ENCODE data around the gene GDF15.
A peak's percentile ranks its signal among the peaks of the same experiment; 100 is the strongest.
"Not testable (repeated sequence)": the region's sequence is repeated elsewhere in the genome, so short reads cannot be mapped to it uniquely, and the experiment has no call there.

GDF15 gene, protein sequence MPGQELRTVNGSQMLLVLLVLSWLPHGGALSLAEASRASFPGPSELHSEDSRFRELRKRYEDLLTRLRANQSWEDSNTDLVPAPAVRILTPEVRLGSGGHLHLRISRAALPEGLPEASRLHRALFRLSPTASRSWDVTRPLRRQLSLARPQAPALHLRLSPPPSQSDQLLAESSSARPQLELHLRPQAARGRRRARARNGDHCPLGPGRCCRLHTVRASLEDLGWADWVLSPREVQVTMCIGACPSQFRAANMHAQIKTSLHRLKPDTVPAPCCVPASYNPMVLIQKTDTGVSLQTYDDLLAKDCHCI

DNA sequence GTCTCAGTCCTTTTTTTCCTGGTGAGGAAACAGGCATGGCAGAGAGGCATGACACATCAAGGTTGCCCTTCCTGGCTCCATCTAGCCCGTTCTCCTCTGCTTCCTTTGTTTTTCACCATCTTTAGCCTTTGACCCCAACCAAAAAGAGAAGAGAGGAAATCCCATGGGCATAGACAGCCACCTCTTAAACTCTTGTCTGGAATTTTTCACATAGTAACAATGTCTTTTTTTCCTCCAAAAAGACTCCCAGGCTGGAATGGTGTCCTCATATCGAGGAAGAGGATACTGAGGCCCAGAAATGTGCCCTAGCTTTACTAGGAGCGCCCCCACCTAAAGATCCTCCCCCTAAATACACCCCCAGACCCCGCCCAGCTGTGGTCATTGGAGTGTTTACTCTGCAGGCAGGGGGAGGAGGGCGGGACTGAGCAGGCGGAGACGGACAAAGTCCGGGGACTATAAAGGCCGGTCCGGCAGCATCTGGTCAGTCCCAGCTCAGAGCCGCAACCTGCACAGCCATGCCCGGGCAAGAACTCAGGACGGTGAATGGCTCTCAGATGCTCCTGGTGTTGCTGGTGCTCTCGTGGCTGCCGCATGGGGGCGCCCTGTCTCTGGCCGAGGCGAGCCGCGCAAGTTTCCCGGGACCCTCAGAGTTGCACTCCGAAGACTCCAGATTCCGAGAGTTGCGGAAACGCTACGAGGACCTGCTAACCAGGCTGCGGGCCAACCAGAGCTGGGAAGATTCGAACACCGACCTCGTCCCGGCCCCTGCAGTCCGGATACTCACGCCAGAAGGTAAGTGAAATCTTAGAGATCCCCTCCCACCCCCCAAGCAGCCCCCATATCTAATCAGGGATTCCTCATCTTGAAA lies at the start of gene GDF15:
Gene GDF15, plus strand, starts transcription at position 484 of the 868 bp plus-strand sequence. Its CDS starts 32 bp downstream, at position 516.
- DNase-seq = no peak

DNA sequence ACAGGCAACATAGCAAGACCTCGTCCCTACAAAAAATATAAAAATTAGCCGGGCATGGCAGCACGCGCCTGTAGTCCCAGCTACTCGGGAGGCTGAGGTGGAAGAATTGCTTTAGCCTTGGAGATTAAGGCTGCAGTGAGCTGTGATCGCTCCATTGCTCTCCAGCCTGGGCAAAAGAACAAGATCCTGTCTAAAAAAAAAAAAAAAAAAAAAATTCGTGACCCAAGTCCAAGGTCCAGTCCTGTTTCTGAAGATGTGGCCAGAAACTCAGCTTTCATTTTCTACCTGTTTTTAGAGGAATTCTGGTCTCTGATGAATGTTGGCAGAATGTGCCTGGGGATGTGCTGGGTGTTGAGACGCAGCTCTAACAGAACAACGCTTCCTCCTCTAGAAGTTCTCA lies 47.4 kb upstream of the GDF15 start:
- DNase-seq = no peak

GRCh38 chr19:18339723-18340122 lies 46.2 kb upstream of the GDF15 start:
- DNase-seq = no peak

- DNase-seq = peak; percentile 49
Measured at GRCh38 chr19:18340190-18340989, 45.6 kb upstream of the GDF15 start, which contains the start of gene PGPEP1. PGPEP1 (plus strand) TSS chr19:18340598; CDS start chr19:18340682, 84 bp downstream.

- peak; percentile 60 for DNase-seq
Measured at GRCh38 chr19:18340990-18341868, 44.7 kb upstream of the GDF15 start.

DNA sequence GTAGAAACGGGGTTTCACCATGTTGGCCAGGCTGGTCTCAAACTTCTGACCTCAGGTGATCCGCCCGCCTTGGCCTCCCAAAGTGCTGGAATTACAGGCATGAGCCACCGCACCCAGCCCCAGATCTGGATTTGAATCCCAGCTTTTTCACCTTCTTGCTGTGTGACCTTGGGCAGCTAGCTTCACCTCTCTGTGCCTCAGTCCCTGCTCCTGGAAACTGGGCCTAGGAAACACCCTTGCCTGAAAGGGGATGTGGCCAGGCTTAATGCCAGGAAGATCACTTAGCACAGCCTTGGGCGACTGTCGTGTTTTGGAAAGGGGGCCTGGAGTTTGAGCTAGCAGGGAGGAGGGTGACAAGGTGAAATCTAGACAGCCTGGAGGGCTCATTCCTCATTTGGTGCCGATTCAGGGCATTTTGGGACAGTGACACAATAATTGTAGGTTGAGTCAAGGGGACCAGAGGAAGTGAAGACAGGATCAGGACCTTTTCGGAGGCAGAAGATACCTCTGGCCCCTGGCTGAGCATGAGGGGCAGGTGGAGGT lies 43.8 kb upstream of the GDF15 start:
- no peak for DNase-seq

DNA sequence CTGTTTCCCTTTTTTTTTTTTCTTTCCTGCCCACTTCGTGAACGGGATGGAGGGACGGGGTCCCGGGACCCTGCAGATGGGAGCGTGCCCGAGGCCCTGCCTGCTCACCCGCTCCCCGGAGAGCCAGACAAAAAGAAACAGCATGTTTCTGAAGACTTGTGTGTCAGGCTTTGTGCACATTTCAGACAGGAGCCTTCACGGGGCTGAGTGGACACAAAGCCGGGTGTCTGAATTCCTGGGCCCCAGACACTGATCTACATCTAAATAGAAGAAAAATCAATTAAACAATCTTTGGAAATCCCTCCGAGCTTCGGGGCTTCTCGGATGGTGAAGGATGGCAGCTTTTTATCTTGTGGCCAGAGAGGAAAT lies 41.4 kb upstream of the GDF15 start:
- no peak for DNase-seq

- DNase-seq = no peak
Measured at GRCh38 chr19:18345296-18345695, 40.7 kb upstream of the GDF15 start.

DNA sequence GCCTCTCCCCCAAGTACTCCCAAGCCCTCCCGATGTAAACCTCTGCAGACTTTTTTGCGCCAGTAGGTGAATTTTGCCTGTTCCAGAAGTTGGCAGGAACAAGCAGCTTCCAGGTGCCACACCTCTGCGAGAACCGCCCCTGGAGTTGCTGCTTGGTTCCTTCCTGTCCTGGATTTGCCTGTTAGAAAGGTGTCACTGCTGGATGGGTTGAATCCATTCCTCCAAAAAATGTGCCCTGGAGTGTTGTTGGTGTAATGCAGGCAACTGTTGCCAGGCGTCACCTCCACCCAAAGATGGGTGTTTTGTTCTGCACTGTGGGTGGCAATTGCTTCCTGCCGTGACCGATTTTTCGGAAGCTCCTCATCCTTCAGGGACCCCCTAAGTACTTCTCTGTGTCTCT lies 39.9 kb upstream of the GDF15 start:
- no peak for DNase-seq

DNA sequence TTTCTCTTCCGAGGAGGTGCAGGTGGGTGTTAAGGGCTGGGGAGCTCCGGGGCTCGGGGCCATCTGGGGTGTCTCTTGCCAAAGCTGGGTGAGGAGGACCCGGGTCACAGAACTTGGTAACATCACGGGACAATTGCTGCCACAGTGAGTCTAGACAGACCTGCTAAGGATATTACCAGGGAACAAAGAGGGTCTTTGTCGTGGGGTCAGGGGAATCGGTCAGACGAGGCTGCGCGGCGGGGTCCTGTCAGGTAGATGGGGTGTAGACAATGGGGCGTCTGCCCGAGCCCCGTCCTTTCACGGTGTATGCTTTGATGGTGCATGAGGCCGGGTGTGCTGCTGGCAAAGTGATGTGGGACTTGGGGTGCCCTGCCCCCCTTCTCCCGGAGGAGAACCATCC lies 37.8 kb upstream of the GDF15 start:
- no peak for DNase-seq

GRCh38 chr19:18348818-18349339 lies 37.1 kb upstream of the GDF15 start:
- DNase-seq = not testable (repeated sequence)

DNA sequence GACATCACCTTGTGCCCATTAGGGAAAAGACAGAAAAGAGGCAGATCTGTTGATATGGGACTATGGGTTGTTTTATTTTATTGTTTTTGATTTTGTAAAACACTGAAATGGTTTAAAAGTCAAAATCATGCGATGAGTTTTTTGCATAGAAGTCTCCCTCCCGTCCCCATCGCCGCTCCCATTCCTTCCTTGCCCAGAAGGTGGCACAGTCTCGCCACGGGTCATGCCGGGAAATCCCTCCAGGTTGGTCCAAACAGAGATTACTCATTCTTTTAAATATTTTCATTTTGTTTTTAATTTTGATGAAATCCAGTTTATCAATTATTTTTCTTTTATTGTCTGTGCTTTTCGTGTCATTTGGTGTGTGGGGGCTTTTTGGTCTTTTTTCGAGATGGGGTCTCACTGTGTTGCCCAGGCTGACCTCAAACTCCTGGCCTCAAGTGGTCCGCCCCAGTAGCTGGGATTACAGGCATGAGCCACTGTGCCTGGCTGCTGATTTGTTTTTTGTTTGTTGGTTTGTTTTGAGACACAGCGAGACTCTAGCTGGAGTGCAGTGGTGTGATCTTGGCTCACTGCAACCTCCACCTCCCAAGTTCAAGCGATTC lies 36.3 kb upstream of the GDF15 start:
- DNase-seq = no peak

DNA sequence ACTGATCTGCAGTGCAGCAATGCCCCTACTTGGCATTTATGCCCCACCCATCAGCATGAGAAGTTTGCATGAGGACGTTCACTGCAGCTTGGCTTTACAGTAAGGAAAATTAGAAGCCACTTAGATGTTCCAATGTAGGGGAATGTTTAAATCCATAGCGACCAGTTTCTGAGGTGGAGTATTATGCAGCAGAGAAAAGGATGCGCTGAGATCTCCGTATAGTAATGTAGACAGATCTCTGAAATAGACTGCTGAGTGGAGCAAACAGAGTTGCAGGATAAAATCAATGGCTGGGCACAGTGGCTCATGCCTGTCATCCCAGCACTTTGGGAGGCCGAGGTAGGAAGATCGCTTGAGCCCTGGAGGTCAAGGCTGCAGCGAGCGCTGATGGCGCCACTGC lies 35.5 kb upstream of the GDF15 start:
- DNase-seq = no peak

- no peak for DNase-seq
Measured at GRCh38 chr19:18351544-18351943, 34.4 kb upstream of the GDF15 start.

DNA sequence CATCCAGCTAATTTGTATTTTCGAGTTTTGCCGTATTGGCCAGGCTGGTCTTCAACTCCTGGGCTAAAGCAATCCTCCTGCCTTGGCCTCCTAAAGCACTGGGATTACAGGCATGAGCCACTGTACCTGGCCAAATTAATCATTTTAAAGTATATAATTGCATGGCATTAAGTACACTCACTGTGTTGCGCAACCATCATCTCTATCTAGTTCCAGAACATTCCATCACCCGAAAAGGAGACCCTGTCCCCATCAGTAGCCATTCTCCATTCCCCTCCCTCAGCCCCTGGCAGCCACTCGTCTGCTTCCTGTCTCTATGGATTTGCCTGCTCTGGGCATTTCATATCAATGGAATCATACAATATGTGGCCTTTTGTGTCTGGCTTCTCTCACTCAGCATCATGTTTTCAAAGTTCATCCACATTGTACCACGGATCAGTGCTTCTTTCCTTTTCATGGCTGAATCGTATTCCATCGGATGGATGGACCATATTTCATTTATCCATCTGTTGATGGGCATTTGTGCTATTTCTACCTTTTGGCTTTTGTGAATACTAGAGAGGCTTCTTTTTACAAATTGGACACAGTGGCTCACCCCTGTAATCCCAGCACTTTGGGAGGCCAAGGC lies 32.5 kb upstream of the GDF15 start:
- no peak for DNase-seq

GRCh38 chr19:18354743-18355142 lies 31.2 kb upstream of the GDF15 start:
- not testable (repeated sequence) for DNase-seq

- DNase-seq = no peak
Measured at GRCh38 chr19:18357041-18357440, 28.9 kb upstream of the GDF15 start.

GRCh38 chr19:18361646-18362045 lies 24.3 kb upstream of the GDF15 start:
- DNase-seq = no peak

- no peak for DNase-seq
Measured at GRCh38 chr19:18362934-18363542, 22.9 kb upstream of the GDF15 start.

DNA sequence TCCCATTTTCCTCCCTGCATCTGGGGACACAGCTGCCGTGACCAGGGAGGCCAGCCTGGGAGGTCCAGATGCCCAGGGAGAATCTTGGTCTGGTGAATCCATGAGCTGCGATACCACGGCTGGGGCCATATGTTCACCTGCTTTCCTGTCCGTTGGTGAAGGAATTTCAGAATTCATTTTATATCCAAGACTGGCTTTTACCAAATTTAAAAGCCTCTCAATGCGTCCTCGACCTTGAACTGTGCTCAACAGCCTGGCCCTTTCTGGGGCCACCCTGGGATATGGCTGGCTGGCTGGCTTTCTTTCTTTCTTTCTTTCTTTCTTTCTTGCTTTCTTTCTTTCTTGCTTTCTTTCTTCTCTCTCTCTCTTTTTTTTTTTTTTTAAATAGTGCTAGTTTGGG lies 22.2 kb upstream of the GDF15 start:
- DNase-seq = no peak
